H9 (cell line): ENCODE results near the gene TCP10L. TPM values are rescaled to one million over a fixed set of nuclear protein-coding genes. Genes with fewer than 3 reads are reported as not detected.

Experiments used
- DNase-seq: peaks from one replicate; pipeline ENCODE4 v3.0.0-alpha.2; 2017
- H2AFZ ChIP-seq: one replicate; pipeline ENCODE4 v1.6.1; 2013; ENCODE audit warnings: mild to moderate bottlenecking, low read length, control low read depth, moderate library complexity
- H2AK5ac ChIP-seq: 2 replicates; pipeline ENCODE4 v1.6.1; 2013; ENCODE audit warnings: low read length, control low read depth, mixed read lengths; ENCODE audit not compliant: insufficient read length
- H2BK120ac ChIP-seq: one replicate; pipeline ENCODE4 v1.6.1; 2013; ENCODE audit warnings: low read depth, mild to moderate bottlenecking, low read length, control low read depth, inconsistent platforms; ENCODE audit not compliant: poor library complexity, severe bottlenecking
- H2BK12ac ChIP-seq: 2 replicates; pipeline ENCODE4 v1.6.1; 2013; ENCODE audit warnings: low read length, control low read depth, mixed read lengths, low read depth; ENCODE audit not compliant: insufficient read length
- H2BK15ac ChIP-seq: 2 replicates; pipeline ENCODE4 v1.6.1; 2013; ENCODE audit warnings: low read depth, low read length, control low read depth
- H2BK20ac ChIP-seq: one replicate; pipeline ENCODE4 v1.6.1; 2013; ENCODE audit warnings: low read depth, mild to moderate bottlenecking, low read length, control low read depth, inconsistent platforms; ENCODE audit not compliant: poor library complexity, severe bottlenecking
- H2BK5ac ChIP-seq: 2 replicates; pipeline ENCODE4 v1.6.1; 2013; ENCODE audit warnings: low read length, control low read depth, mixed read lengths; ENCODE audit not compliant: insufficient read length
- H3K14ac ChIP-seq: 2 replicates; pipeline ENCODE4 v1.6.1; 2013; ENCODE audit warnings: low read length, control low read depth; ENCODE audit not compliant: insufficient read depth
- H3K18ac ChIP-seq: 2 replicates; pipeline ENCODE4 v1.6.1; 2013; ENCODE audit warnings: low read depth, mild to moderate bottlenecking, mixed read lengths, low read length, control low read depth; ENCODE audit not compliant: insufficient read length
- H3K23ac ChIP-seq: 2 replicates; pipeline ENCODE4 v1.6.1; 2013; ENCODE audit warnings: low read length, control low read depth, mixed read lengths, low read depth; ENCODE audit not compliant: insufficient read length
- H3K23me2 ChIP-seq: 2 replicates; pipeline ENCODE4 v1.6.1; 2013; ENCODE audit warnings: low read depth, mild to moderate bottlenecking, mixed read lengths, low read length, control low read depth; ENCODE audit not compliant: insufficient read length, poor library complexity, severe bottlenecking
- H3K27ac ChIP-seq: 2 replicates; pipeline ENCODE4 v1.5.1; 2013; ENCODE audit warnings: low read length, control low read depth, mixed read lengths, low read depth; ENCODE audit not compliant: insufficient read length
- H3K27me3 ChIP-seq: 2 replicates; pipeline ENCODE4 v1.6.1; 2013; ENCODE audit warnings: low read length, control low read depth, inconsistent platforms; ENCODE audit not compliant: insufficient read depth
- H3K4ac ChIP-seq: 2 replicates; pipeline ENCODE4 v1.6.1; 2013; ENCODE audit warnings: low read depth, mild to moderate bottlenecking, control low read depth, inconsistent platforms, low read length, moderate library complexity
- H3K4me1 ChIP-seq: 2 replicates; pipeline ENCODE4 v1.6.1; 2013; ENCODE audit warnings: low read length, control low read depth, inconsistent platforms; ENCODE audit not compliant: insufficient read depth
- H3K4me2 ChIP-seq: 2 replicates; pipeline ENCODE4 v1.6.1; 2013; ENCODE audit warnings: low read length, control low read depth, mixed read lengths; ENCODE audit not compliant: insufficient read length, insufficient read depth
- H3K56ac ChIP-seq: 2 replicates; pipeline ENCODE4 v1.6.1; 2013; ENCODE audit warnings: low read depth, mild to moderate bottlenecking, mixed read lengths, low read length, control low read depth; ENCODE audit not compliant: insufficient read length
- H3K79me1 ChIP-seq: 2 replicates; pipeline ENCODE4 v1.6.1; 2013; ENCODE audit warnings: low read depth, mild to moderate bottlenecking, moderate library complexity, low read length, control low read depth, inconsistent platforms; ENCODE audit not compliant: insufficient read depth, poor library complexity, severe bottlenecking
- H3K79me2 ChIP-seq: 2 replicates; pipeline ENCODE4 v1.6.1; 2013; ENCODE audit warnings: low read length, control low read depth, inconsistent platforms; ENCODE audit not compliant: insufficient read depth
- H3K9ac ChIP-seq: 2 replicates; pipeline ENCODE4 v1.6.1; 2013; ENCODE audit warnings: low read length, control low read depth, mixed read lengths; ENCODE audit not compliant: insufficient read length; ENCODE audit errors: extremely low read depth
- H3K9me3 ChIP-seq: one replicate; pipeline ENCODE4 v1.6.1; 2013; ENCODE audit warnings: low read depth, low read length, inconsistent platforms; ENCODE audit not compliant: control insufficient read depth
- H3T11ph ChIP-seq: one replicate; pipeline ENCODE4 v1.6.1; 2013; ENCODE audit warnings: mild to moderate bottlenecking, low read length, control low read depth, inconsistent platforms
- H4K20me1 ChIP-seq: one replicate; pipeline ENCODE4 v1.6.1; 2013; ENCODE audit not compliant: control insufficient read depth, insufficient read length, insufficient read depth
- H4K5ac ChIP-seq: 2 replicates; pipeline ENCODE4 v1.6.1; 2013; ENCODE audit warnings: low read depth, mild to moderate bottlenecking, mixed read lengths, low read length, control low read depth; ENCODE audit not compliant: insufficient read length
- H4K8ac ChIP-seq: replicated peaks from 2 replicates; pipeline ENCODE4 v1.6.1; 2013; ENCODE audit warnings: low read length, control low read depth, mixed read lengths, low read depth; ENCODE audit not compliant: insufficient read length
- H4K91ac ChIP-seq: 2 replicates; pipeline ENCODE4 v1.6.1; 2013; ENCODE audit warnings: low read depth, mild to moderate bottlenecking, moderate library complexity, mixed read lengths, low read length, control low read depth; ENCODE audit not compliant: insufficient read length
- H3K27ac Mint-ChIP-seq, 3 experiments: 2 replicates in 2 of 3; 3 replicates in 1 of 3; pipeline ENCODE4 v1.8.0; 2020 to 2021; ENCODE audit warnings: mixed read lengths in 3 of 3, mild to moderate bottlenecking in 1 of 3, moderate library complexity in 1 of 3
- H3K27me3 Mint-ChIP-seq: 2 replicates; pipeline ENCODE4 v1.8.0; 2021; ENCODE audit warnings: low read depth, mild to moderate bottlenecking, moderate library complexity, mixed read lengths
- H3K36me3 Mint-ChIP-seq, 3 experiments: 2 replicates in 2 of 3; 3 replicates in 1 of 3; pipeline ENCODE4 v1.8.0; 2020 to 2021; ENCODE audit warnings: low read depth in 3 of 3, mixed read lengths in 3 of 3; ENCODE audit not compliant: insufficient read depth in 1 of 3
- H3K4me1 Mint-ChIP-seq, 2 experiments: 2 replicates each; pipeline ENCODE4 v1.8.0; 2020; ENCODE audit warnings: mixed read lengths in 2 of 2
- H3K4me3 Mint-ChIP-seq, 2 experiments: 2 replicates in 1 of 2; 3 replicates in 1 of 2; pipeline ENCODE4 v1.8.0; 2020 to 2021; ENCODE audit warnings: mild to moderate bottlenecking in 2 of 2, mixed read lengths in 2 of 2, moderate library complexity in 1 of 2
- H3K9me3 Mint-ChIP-seq, 2 experiments: 2 replicates in 1 of 2; 3 replicates in 1 of 2; pipeline ENCODE4 v1.8.0; 2020; ENCODE audit warnings: mild to moderate bottlenecking in 2 of 2, mixed read lengths in 2 of 2, moderate library complexity in 1 of 2
- CTCF ChIP-seq: fragments of 200-600 bp; sonication (generic); conservative IDR thresholded peaks from 3 replicates; pipeline ENCODE4 v1.8.0; 2021; ENCODE audit warnings: antibody characterized with exemption, mild to moderate bottlenecking
- WGBS: extraction: QIAGEN DNeasy Blood & Tissue Kit; methylation state at CpG from one replicate; pipeline ENCODE4 v1.1.7; 2013; ENCODE audit warnings: missing lambda C conversion rate, low lambda C conversion rate, mixed read lengths; ENCODE audit not compliant: insufficient read length; ENCODE audit errors: extremely low coverage; 5-methylcytosine and 5-hydroxymethylcytosine counted together
- total RNA-seq: library from RNA; stranded (reverse); gene quantifications from 2 replicates; pipeline ENCODE4 v1.2.1, GENCODE V29; 2021

TCP10L gene
- total RNA-seq, 1 experiment from 2014 or later: 5.1 TPM

- H3K4ac ChIP-seq: no peak overlapping the region
- no peak for DNase-seq
- H3K56ac ChIP-seq: no peak overlapping the region
- no peak overlapping the region for H3K18ac ChIP-seq
- no peak for TF ChIP-seq CTCF
- H2AFZ ChIP-seq: no peak overlapping the region
- no peaks in the 10 kb centered on the region for H4K20me1 ChIP-seq
- H2BK120ac ChIP-seq: no peak overlapping the region
- Mint-ChIP-seq H3K9me3 (no peaks in the 10 kb centered on the region), H3K27ac (peak overlapping the region in 1 of 3 experiments; percentile 71; a peak in 1 of 7 replicates), H3K4me3 (no peak overlapping the region), H3K27me3 (no peaks in the 10 kb centered on the region), H3K36me3 (peaks cover 0 to 2% (median 0%) of the 10 kb centered on the region in 3 experiments; a peak in 1 of 7 replicates), H3K4me1 (peaks cover 52 to 56% of the 10 kb centered on the region in 2 experiments)
- H3K79me1 ChIP-seq: no peaks in the 10 kb centered on the region
- no peak overlapping the region for H4K91ac ChIP-seq
- H3K9me3 ChIP-seq: no peaks in the 10 kb centered on the region
- no peak overlapping the region for H2BK15ac ChIP-seq
- H3K27ac ChIP-seq: no peak overlapping the region
- H3K14ac ChIP-seq: no peak overlapping the region
- no peaks in the 10 kb centered on the region for H3K79me2 ChIP-seq
- H4K8ac ChIP-seq: no peak overlapping the region
- H3K23me2 ChIP-seq: no peaks in the 10 kb centered on the region
- H2BK12ac ChIP-seq: no peak overlapping the region
- no peak overlapping the region for H4K5ac ChIP-seq
- no CpG with 5 or more reads among the region's 3 CpGs for WGBS
- no peak overlapping the region for H2AK5ac ChIP-seq
- H3K27me3 ChIP-seq: no peaks in the 10 kb centered on the region
- no peak overlapping the region for H3K23ac ChIP-seq
- H3K9ac ChIP-seq: no peak overlapping the region
- H3K4me1 ChIP-seq: peaks cover 2% of the 10 kb centered on the region; the same call in 1 of the 2 replicates
- H2BK20ac ChIP-seq: no peak overlapping the region
- no peak overlapping the region for H2BK5ac ChIP-seq
- no peak overlapping the region for H3T11ph ChIP-seq
- no peak overlapping the region for H3K4me2 ChIP-seq
Observed at GRCh38 chr21:32558106-32558505, 27.2 kb downstream of the TCP10L start.
